ENCODE data around the gene MGAT4B.

GRCh38 chr5:179747811-179748210 lies 58.9 kb downstream of the MGAT4B start:
- TF ChIP-seq POLR2A (IDR thresholded peaks at IDR 0.05): no peak
- no peak for TF ChIP-seq CTCF (IDR thresholded peaks at IDR 0.05)
